Stimulated activated CD8-positive, alpha-beta memory T cell treated with anti-CD3 and anti-CD28 coated beads, Interleukin-7, amount 100 ng/mL, for 4 hours (primary cell): ENCODE results near the gene SSR1.
"Not testable (repeated sequence)": the region's sequence is repeated elsewhere in the genome, so short reads cannot be mapped to it uniquely, and the experiment has no call there.

Experiments used
- DNase-seq, 2 donors: peaks; one replicate each; pipeline ENCODE4 v3.0.0-alpha.2; 2020; ENCODE audit warnings: low read depth in 2 of 2

The SSR1 gene

GRCh38 chr6:7276199-7276524 lies 36.8 kb downstream of the SSR1 start:
- DNase-seq: no peak

DNA sequence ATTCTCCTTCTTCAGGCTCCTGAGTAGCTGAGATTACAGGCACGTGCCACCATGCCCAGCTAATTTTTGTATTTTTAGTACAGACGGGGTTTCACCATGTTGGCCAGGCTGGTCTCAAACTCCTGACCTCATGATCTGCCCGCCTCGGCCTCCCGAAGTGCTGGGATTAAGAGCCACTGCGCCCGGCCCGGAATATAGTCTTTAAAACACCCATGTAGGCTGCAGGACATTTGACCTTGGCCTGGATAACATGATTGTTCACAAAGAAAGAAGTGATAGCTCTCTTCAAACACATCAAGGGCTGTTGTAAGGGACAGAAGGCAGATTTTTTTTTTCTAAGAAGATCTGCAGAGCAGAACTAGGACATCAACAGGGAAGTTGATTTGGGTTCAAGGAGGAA lies 38.5 kb downstream of the SSR1 start:
- not testable (repeated sequence) for DNase-seq

- DNase-seq: no peak
These were observed 39.3 kb downstream of the SSR1 start for GRCh38 chr6:7273709-7274108.

DNA sequence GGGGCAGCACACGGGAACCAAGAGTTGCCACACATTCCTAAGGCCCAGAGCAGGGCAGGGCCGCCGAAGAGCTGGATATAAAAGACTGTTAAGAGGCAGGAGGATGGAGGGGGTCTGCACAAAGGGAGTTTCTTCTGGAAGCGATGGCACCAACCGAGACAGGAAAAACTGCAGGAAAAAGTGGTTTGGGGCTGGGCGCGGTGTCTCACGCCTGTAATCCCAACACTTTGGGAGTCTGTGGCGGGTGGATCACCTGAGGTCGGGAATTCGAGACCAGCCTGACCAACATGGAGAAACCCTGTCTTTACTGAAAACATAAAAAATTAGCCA lies 41.8 kb downstream of the SSR1 start:
- no peak for DNase-seq

DNA sequence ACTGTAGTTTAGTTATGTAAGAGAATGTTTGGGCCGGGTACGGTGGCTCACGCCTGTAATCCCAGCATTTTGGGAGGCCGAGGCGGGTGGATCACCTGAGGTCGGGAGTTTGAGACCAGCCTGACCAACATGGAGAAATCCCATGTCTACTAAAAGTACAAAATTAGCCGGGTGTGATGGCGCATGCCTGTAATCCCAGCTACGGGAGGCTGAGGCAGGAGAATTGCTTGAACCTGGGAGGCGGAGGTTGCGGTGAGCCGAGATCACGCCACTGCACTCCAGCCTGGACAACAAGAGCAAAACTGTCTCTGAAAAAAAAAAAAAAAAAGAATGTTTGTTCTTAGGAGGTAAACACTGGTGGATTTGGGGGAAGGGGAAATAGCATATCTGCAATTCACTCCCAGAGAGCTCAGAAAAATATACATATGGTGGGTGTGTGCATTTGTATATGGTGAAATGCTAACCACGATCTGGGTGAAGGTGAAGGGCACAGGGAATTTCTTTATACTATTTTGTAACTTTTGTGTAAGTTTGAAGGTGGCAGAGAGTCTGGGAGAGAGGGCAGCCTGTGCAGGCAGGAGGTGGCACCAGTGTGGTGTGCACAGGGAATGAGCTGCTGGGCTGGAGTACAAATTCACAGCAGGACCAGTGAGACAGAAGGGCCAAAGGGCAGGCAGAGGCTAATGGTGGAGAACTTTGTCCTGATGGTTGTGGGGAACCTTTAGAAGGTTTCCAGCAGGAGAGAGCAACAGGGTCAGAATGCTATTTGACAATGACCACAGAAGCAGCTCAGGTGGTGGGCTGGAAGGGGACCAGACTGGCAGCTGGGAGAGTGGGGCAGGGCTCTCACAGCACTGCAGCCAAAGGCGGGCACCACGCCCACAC lies 42.4 kb downstream of the SSR1 start:
- no peak for DNase-seq

GRCh38 chr6:7269816-7270215 lies 43.2 kb downstream of the SSR1 start:
- no peak for DNase-seq

DNA sequence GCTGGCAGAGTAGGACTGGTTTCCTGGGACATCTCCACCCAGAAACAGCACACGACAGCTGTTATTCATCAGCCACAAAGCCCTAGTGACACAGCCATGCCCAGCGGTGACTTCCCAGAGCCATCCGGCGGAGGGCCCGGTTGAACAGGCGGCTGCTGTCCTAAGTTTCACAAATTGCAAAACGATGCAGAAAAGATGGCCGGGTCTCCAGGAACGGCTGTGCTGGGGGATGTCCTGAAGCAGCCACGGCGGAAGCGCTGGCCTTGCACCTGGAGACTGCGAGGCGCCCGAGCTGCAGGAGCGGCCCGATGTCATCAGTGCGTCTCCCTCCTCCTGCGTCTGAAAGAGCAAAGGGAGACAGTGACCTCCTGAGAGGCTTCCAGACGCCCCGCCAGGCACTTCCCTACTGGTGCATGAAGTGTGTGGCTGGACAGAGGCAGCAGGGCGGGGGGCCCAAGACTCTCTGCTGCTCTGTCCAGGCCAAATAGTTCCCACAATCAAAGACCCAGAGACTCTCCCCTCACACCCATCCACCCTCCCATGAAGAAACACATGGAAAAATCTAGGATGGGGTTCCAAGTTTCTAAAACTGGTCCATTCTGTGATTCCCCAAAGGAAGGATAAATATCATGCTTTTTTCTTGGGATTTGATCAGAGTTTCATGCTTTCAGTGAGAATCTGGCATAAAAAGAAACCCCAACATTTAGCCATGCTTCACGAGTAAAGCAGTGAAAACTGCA lies 44.0 kb downstream of the SSR1 start:
- DNase-seq: no peak

- DNase-seq: no peak
These were observed 44.6 kb downstream of the SSR1 start for GRCh38 chr6:7268362-7268761.

DNA sequence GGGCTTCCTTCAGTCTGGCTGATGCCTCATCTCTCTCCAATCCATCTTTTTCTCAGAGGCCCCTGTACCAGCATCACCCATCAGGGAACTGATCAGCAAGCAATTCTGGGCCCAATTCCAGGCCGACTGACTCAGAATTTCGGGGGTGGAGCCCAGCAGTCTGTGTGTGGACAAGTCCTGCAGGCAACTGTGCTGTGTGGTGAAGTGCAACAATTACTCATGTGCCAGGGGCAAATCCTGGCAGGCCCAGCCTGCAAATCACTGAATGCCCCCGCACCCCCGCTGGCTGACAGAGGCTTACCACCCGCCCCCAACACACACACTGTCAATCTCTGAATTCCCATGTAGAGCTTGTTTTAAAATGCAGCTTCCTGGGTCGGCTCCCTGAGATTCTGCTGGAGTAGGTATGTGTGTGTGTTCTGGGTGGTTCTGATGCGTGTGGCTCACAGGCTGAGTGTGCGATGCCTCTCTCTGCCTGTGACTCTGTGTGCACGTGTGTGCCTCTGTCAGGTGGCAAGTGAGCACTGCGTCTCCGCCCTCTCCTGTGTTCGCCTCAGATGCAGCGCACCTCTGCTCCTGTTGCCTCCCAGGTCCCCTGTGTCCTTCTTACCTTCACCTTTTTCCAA lies 45.4 kb downstream of the SSR1 start:
- DNase-seq: no peak

- no peak for DNase-seq
These were observed 45.9 kb downstream of the SSR1 start for GRCh38 chr6:7267071-7267465.

DNA sequence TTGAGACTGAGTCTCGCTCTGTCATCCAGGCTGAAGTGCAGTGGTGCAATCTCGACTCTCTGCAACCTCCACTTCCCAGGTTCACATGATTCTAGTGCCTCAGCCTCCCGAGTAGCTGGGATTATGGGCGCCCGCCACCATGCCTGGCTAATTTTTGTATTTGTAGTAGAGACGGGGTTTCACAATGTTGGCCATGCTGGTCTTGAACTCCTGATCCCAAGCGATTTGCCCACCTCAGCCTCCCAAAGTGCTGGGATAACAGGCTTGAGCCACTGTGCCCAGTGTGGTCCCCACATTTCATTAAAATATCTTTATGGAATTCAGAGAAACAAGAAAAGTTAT lies 47.6 kb downstream of the SSR1 start:
- DNase-seq: not testable (repeated sequence)

- no peak for DNase-seq
These were observed 48.2 kb downstream of the SSR1 start for GRCh38 chr6:7264686-7265384.

- no peak for DNase-seq
These were observed 49.0 kb downstream of the SSR1 start for GRCh38 chr6:7264041-7264440.

DNA sequence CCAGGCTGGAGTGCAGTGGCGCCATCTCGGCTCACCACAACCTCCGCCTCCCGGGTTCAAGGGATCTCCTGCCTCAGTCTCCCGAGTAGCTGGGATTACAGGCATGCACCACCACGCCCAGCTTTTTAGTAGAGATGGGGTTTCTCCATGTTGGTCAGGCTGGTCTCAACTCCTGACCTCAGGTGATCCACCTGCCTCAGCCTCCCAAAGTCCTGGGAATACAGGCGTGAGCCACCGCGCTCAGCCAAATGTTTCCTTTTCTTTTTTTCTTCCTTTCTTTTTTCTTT lies 49.5 kb downstream of the SSR1 start:
- not testable (repeated sequence) for DNase-seq

- no peak for DNase-seq
These were observed 50.1 kb downstream of the SSR1 start for GRCh38 chr6:7262746-7263518.

DNA sequence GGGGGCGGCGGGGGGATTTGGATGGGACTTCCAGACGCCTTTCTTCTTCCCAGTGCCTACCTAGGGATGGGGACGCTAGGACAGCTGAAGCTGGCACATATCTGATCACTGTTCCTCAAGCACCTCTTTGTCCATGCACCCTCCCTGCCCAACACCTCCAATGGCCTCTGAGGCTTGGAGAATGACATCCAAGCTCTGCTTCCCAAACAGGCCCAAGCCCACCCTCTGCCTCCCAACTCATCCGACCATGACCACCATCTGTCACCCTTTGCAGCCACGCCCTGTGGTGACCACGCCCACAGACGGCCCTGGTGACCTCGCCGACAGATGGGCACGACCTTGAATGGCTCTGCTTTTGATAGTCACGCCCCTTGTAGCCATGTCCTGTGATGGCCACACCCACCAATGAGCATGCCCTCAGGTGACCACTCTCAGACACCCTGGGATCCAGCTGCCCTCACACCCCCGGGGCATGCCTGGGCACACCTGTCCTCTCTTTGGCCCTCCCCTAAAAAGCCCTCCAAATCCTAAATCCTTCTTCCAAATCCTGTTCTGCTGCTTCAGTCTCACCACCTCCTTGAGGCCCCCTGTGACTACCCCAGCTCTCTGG lies 51.0 kb downstream of the SSR1 start:
- no peak for DNase-seq

- peak in 1 of 2 donors; percentile 10 for DNase-seq
These were observed 51.8 kb downstream of the SSR1 start for GRCh38 chr6:7261032-7261841.

GRCh38 chr6:7260291-7261031 lies 52.5 kb downstream of the SSR1 start:
- no peak for DNase-seq

- DNase-seq: no peak
These were observed 54.7 kb downstream of the SSR1 start for GRCh38 chr6:7258231-7258763.
